Activated T-helper 9 cell treated with anti-CD3 and anti-CD28 coated beads, Interleukin-2, amount 50 U/mL, for 16 hours (primary cell): ENCODE data around the gene SPAG16.
"Not testable (repeated sequence)": the region's sequence is repeated elsewhere in the genome, so short reads cannot be mapped to it uniquely, and the experiment has no call there.

Experiments
- DNase-seq: peaks from one replicate; pipeline ENCODE4 v3.0.0-alpha.2; 2020; ENCODE audit warnings: low read depth

Gene SPAG16

GRCh38 chr2:213703406-213704098 lies 419.3 kb downstream of the SPAG16 start:
- DNase-seq: no peak

- no peak for DNase-seq
Measured at GRCh38 chr2:213710164-213710563, 425.9 kb downstream of the SPAG16 start.

GRCh38 chr2:213718411-213718810 lies 434.1 kb downstream of the SPAG16 start:
- DNase-seq: not testable (repeated sequence)

- DNase-seq: no peak
Measured at GRCh38 chr2:213722565-213722964, 438.3 kb downstream of the SPAG16 start.

GRCh38 chr2:213723041-213723560 lies 438.8 kb downstream of the SPAG16 start:
- no peak for DNase-seq

- no peak for DNase-seq
Measured at GRCh38 chr2:213723707-213724106, 439.4 kb downstream of the SPAG16 start.

- no peak for DNase-seq
Measured at GRCh38 chr2:213726101-213726500, 441.8 kb downstream of the SPAG16 start.

- no peak for DNase-seq
Measured at GRCh38 chr2:213733893-213734292, 449.6 kb downstream of the SPAG16 start.

GRCh38 chr2:213740453-213740852 lies 456.2 kb downstream of the SPAG16 start:
- DNase-seq: no peak

GRCh38 chr2:213751446-213751845 lies 467.2 kb downstream of the SPAG16 start:
- no peak for DNase-seq

GRCh38 chr2:213752575-213752974 lies 468.3 kb downstream of the SPAG16 start:
- no peak for DNase-seq

- no peak for DNase-seq
Measured at GRCh38 chr2:213757525-213757924, 473.3 kb downstream of the SPAG16 start.

- no peak for DNase-seq
Measured at GRCh38 chr2:213763354-213763753, 479.1 kb downstream of the SPAG16 start.

GRCh38 chr2:213763963-213764362 lies 479.7 kb downstream of the SPAG16 start:
- DNase-seq: no peak

GRCh38 chr2:213764849-213765248 lies 480.6 kb downstream of the SPAG16 start:
- no peak for DNase-seq

GRCh38 chr2:213766062-213766461 lies 481.8 kb downstream of the SPAG16 start:
- DNase-seq: no peak

- no peak for DNase-seq
Measured at GRCh38 chr2:213766465-213766901, 482.2 kb downstream of the SPAG16 start.

GRCh38 chr2:213787869-213788268 lies 503.6 kb downstream of the SPAG16 start:
- no peak for DNase-seq

- no peak for DNase-seq
Measured at GRCh38 chr2:213789940-213790339, 505.7 kb downstream of the SPAG16 start.

GRCh38 chr2:213792045-213792444 lies 507.8 kb downstream of the SPAG16 start:
- DNase-seq: no peak

GRCh38 chr2:213806125-213806726 lies 522.0 kb downstream of the SPAG16 start:
- no peak for DNase-seq

GRCh38 chr2:213816583-213816982 lies 532.3 kb downstream of the SPAG16 start:
- no peak for DNase-seq

GRCh38 chr2:213818436-213818835 lies 534.2 kb downstream of the SPAG16 start:
- no peak for DNase-seq

- no peak for DNase-seq
Measured at GRCh38 chr2:213834331-213834730, 550.1 kb downstream of the SPAG16 start.
